ENCODE data around the gene ITGB5.
A peak's percentile ranks its signal among the peaks of the same experiment; 100 is the strongest.

Gene ITGB5

DNA sequence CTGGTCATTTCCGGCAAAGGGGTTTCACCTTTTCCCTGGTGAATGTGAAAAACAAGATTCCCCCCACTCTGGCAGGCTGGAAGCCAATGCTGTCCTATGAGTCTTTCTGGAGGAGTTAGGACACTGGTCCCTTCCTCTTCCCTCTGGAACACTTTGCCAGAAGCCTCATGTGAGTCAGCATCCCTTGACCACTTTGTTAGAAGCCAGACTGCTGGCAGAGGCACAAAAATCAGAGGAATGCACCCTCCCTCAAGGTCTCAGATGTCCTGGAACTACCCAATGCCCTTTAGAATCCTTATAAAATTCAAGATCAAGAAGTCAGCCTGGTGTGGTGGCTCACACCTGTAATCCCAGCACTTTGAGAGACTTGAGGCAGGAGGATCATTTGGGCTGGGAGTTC, 26.6 kb downstream of the ITGB5 start:
- DNase-seq (ENCODE audit: low read depth in 2 of 2): peak; percentile 81 to 84

GRCh38 chr3:124859025-124859424, 28.1 kb downstream of the ITGB5 start:
- DNase-seq (ENCODE audit: low read depth in 2 of 2): no peak

DNA sequence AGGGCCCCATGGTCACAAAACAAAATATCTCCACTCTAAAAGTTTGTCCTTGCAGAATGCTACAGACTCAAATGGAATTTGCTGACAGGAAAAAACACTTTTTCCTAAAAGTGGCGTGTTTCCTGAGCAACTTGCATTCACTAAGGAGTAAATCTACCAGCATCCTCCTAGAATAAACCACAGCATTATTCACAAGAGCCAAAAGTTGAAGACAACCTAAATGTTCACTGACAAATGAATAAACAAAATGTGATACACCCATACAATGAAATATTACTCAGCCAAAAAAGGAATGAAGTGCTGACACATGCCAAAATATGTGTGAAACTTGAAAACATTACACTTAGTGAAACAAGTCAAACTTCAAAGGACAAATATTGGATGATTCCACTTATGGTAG, 28.9 kb downstream of the ITGB5 start:
- peak in 1 of 2 experiments; percentile 46 for DNase-seq (ENCODE audit: low read depth in 2 of 2)

DNA sequence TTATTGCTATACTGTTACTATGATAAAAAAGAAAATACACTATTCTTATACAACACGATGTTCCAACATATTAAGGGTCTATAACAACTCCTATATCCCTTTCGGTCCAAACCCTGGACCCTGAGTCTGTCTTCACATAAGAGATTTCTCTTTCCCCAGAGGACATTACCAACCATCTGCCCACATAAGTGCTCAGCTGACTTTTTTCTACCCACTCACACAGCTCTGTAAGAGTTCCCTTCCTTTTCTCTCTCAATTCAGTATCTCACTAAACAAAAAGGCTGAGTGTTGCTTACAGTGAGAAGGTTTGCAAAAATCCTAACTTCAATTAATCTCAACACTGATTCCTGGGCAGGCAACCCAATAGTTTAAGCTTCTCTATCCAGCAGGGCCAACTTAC, 30.5 kb downstream of the ITGB5 start:
- no peak for DNase-seq (ENCODE audit: low read depth in 2 of 2)

DNA sequence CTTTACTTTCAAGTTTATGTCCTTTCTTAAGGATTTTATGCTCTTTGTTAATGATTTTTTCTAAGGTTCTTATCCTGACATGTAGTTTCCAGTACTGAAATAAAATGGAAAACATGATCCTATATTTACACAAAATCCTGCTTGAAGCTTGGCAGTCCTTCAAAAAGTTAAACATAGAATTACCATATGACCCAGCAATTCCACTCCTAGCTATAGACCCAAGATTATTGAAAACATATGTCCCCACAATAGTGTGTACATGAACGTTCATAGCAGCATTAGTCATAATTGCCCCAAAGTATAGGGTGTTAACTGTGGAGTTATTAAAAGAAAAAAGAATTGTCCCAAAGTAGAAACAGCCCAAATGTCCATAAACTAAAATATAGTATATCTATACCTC, 33.2 kb downstream of the ITGB5 start:
- DNase-seq (ENCODE audit: low read depth in 2 of 2): peak; percentile 89 to 93

GRCh38 chr3:124853446-124853845, 33.7 kb downstream of the ITGB5 start:
- DNase-seq (ENCODE audit: low read depth in 2 of 2): no peak

GRCh38 chr3:124851905-124852304, 35.3 kb downstream of the ITGB5 start:
- no peak for DNase-seq (ENCODE audit: low read depth in 2 of 2)

GRCh38 chr3:124851136-124851535, 36.0 kb downstream of the ITGB5 start:
- no peak for DNase-seq (ENCODE audit: low read depth in 2 of 2)

GRCh38 chr3:124850633-124851032, 36.5 kb downstream of the ITGB5 start:
- DNase-seq (ENCODE audit: low read depth in 2 of 2): no peak

DNA sequence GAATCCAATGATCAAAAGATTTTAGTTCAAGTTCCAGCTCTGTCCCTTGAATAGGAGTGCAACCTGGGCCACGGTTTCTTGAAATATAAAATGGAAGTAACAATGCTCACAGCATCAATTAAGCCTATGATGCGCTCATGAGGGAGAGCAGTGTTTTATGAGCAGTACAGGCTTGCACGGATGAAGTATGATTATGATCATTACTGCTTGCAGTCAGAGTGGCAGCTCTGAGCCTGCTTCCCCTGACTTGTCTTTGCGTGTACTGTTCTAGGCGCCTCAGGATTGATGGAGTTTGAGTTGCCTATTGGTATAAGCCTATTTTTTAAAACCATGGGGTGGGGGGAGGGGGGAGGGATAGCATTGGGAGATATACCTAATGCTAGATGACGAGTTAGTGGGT, 37.0 kb downstream of the ITGB5 start:
- no peak for DNase-seq (ENCODE audit: low read depth in 2 of 2)

GRCh38 chr3:124848300-124848699, 38.9 kb downstream of the ITGB5 start:
- DNase-seq (ENCODE audit: low read depth in 2 of 2): no peak

GRCh38 chr3:124847863-124848262, 39.3 kb downstream of the ITGB5 start:
- no peak for DNase-seq (ENCODE audit: low read depth in 2 of 2)

- DNase-seq (ENCODE audit: low read depth in 2 of 2): no peak
Observed at GRCh38 chr3:124847051-124847450, 40.1 kb downstream of the ITGB5 start.

- DNase-seq (ENCODE audit: low read depth in 2 of 2): no peak
Observed at GRCh38 chr3:124846189-124846588, 41.0 kb downstream of the ITGB5 start.

- DNase-seq (ENCODE audit: low read depth in 2 of 2): peak; percentile 53 to 60
Observed at GRCh38 chr3:124845406-124845805, 41.8 kb downstream of the ITGB5 start.

DNA sequence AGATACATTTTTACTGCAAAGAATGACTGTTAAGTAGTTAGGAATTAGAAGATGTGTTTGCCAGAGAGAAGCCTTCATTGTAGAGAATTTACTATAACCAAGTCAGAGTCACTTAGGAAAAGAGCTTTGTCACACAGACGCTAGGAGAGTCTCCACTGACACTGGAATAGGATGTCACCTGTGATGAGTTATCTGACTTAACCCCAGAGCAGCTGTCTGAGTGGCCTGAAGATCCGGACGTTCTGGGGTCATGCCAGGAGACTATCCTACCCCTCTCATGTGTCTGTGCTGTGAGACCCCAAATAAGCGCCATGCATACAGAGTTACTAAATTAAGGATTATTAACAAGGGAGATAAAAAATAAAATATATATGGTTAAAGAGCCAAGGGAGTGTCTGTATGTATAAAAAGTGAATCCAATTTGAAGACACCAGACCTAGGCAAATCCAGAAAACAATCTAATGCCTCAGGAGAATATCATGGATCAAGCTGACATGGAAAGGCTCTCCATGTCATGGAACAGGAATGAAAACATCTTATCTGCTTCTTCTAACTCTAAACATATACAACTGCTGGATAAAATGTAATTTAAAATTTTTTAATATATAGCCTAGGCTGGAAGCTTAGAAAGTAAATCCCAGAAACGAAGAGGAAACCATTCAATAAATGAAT, 43.5 kb downstream of the ITGB5 start:
- DNase-seq (ENCODE audit: low read depth in 2 of 2): no peak

DNA sequence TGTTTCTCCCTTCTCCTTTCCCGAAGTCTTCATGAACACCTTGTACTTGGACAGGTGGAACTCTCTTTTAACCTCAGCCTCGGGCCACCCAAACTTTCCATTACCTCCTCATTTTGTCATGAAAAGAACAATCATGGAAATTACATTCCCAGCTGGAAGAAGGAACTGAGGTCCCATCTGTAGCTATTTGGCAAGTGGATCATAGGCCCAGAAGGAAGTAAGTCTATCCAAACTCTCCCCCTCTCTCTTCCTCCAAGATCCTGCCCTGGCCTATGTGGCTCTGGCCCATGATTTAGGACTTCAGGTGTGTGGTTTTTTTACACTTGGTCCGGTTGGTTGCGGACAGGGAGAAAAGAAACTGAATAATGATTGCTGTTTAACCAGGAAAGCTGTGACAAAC, 44.1 kb downstream of the ITGB5 start:
- DNase-seq (ENCODE audit: low read depth in 2 of 2): no peak

DNA sequence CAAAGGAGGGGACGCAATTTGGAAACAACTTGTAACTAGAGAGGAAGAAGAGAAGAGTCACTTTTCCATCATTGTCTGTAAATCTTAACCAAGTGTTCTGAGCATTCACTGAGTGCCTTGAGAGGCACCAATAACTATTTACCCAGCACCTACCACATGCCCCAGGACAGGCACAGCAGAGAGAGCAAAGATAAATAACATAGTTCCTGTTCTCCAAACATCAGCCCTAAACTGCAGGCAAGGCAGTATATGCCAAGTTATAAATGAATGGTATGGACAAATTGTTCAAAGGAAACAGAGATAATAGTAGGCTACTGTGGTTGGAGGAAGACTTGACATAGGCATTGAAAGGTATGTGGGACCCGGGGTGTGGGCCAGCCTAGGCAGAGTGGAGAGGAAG, 45.6 kb downstream of the ITGB5 start:
- no peak for DNase-seq (ENCODE audit: low read depth in 2 of 2)

DNA sequence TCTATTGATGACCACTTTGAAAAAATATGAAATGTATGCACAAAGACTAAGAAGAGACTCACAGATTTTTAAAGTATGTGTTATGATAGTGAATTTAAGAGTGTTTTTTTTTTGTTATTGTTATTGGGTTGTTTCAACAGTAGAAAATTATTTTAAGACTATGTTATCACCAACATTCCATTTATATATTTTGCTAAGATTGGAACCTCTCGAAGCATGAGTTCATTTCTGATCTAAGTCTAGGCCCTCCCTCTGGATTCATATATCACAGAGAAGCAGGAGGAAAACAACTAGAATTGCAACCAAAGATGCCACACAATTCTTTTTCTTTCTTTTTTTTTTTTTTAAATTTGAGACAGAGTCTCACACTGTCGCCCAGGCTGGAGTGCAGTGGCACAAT, 46.8 kb downstream of the ITGB5 start:
- no peak for DNase-seq (ENCODE audit: low read depth in 2 of 2)

GRCh38 chr3:124839896-124840295, 47.3 kb downstream of the ITGB5 start:
- DNase-seq (ENCODE audit: low read depth in 2 of 2): no peak

- no peak for DNase-seq (ENCODE audit: low read depth in 2 of 2)
Observed at GRCh38 chr3:124838963-124839362, 48.2 kb downstream of the ITGB5 start.

- DNase-seq (ENCODE audit: low read depth in 2 of 2): no peak
Observed at GRCh38 chr3:124837730-124838186, 49.4 kb downstream of the ITGB5 start.

- no peak for DNase-seq (ENCODE audit: low read depth in 2 of 2)
Observed at GRCh38 chr3:124837065-124837464, 50.1 kb downstream of the ITGB5 start.

DNA sequence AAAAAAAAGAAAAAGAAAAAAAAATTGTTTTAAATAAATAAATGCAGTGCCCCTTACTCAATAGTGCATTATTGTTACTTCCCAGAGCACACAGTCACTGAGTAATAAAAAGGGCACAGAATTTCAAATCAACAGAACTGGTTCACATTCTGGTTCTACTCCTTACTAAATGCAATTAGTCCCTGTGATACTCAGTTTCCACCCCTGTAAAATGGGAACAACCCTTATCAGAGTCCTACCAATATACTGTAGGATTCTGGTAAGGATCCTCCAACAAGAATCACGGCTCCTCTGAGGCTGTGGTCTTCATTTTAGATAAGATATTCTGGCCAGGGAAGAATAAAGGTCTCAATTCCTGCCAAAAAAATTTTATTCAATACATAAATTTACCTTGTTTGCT, 50.7 kb downstream of the ITGB5 start:
- no peak for DNase-seq (ENCODE audit: low read depth in 2 of 2)
